ENCODE results near the gene GCAT.
"Not testable (repeated sequence)": the region's sequence is repeated elsewhere in the genome, so short reads cannot be mapped to it uniquely, and the experiment has no call there.

Gene GCAT

DNA sequence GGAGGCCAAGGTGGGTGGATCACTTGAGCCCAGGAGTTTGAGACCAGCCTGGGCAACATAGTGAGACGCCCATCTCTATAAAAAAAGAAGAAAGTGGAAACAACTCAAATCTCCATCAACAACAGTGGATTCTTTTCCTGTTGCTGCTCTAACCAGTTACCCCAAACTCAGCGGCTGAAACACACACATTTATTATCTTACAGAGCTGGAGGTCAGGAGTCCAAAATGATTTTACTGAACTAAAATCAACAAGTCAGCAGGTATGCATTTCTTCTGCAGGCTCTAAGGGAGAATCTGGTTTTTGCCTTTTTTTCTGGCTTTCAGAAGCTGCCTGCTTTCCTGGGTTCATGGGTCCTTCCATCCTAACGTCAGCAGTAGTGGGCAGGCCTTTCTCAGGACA is 11.7 kb upstream of the GCAT start:
- Histone ChIP-seq H3K36me3 (ENCODE audit: insufficient read depth, low read length) (no peaks in the 10 kb centered on the region), H2AFZ (ENCODE audit: low read depth, low read length) (no peak overlapping the region), H3K4me3 (ENCODE audit: low read length) (no peak overlapping the region), H3K9me3 (ENCODE audit: low read length) (no peaks in the 10 kb centered on the region), H3K27me3 (ENCODE audit: insufficient read depth, low read length) (peaks cover 2% of the 10 kb centered on the region), H3K4me1 (ENCODE audit: insufficient read depth, low read length) (no peaks in the 10 kb centered on the region)

- not testable (repeated sequence) for H3K4me1 ChIP-seq (ENCODE audit: insufficient read depth, low read length); H3K36me3 ChIP-seq (ENCODE audit: insufficient read depth, low read length); H3K27me3 ChIP-seq (ENCODE audit: insufficient read depth, low read length); H3K9me3 ChIP-seq (ENCODE audit: low read length); H3K4me3 ChIP-seq (ENCODE audit: low read length); H2AFZ ChIP-seq (ENCODE audit: low read depth, low read length)
Measured at GRCh38 chr22:37797259-37797658, 10.5 kb upstream of the GCAT start.

GRCh38 chr22:37797874-37798500 is 9.7 kb upstream of the GCAT start:
- Histone ChIP-seq H3K4me3 (ENCODE audit: low read length) (no peak overlapping the region), H3K27me3 (ENCODE audit: insufficient read depth, low read length) (peaks cover 2% of the 10 kb centered on the region), H3K4me1 (ENCODE audit: insufficient read depth, low read length) (peaks cover 5% of the 10 kb centered on the region), H3K9me3 (ENCODE audit: low read length) (no peaks in the 10 kb centered on the region), H2AFZ (ENCODE audit: low read depth, low read length) (no peak overlapping the region), H3K36me3 (ENCODE audit: insufficient read depth, low read length) (no peaks in the 10 kb centered on the region)

- H3K9me3 ChIP-seq (ENCODE audit: low read length); H2AFZ ChIP-seq (ENCODE audit: low read depth, low read length); H3K36me3 ChIP-seq (ENCODE audit: insufficient read depth, low read length); H3K27me3 ChIP-seq (ENCODE audit: insufficient read depth, low read length); H3K4me3 ChIP-seq (ENCODE audit: low read length): not testable (repeated sequence)
- H3K4me1 ChIP-seq (ENCODE audit: insufficient read depth, low read length): peaks cover 13% of the 10 kb centered on the region
Measured at GRCh38 chr22:37799979-37800378, 7.8 kb upstream of the GCAT start.

- no peaks in the 10 kb centered on the region for H3K36me3 ChIP-seq (ENCODE audit: insufficient read depth, low read length)
- H3K4me3 ChIP-seq (ENCODE audit: low read length): peak overlapping the region; percentile 98
- peak overlapping the region; percentile 97 for H2AFZ ChIP-seq (ENCODE audit: low read depth, low read length)
- H3K27me3 ChIP-seq (ENCODE audit: insufficient read depth, low read length): peaks cover 2% of the 10 kb centered on the region
- no peaks in the 10 kb centered on the region for H3K9me3 ChIP-seq (ENCODE audit: low read length)
- peaks cover 19% of the 10 kb centered on the region for H3K4me1 ChIP-seq (ENCODE audit: insufficient read depth, low read length)
Measured at GRCh38 chr22:37801946-37802309, 5.8 kb upstream of the GCAT start.

- H3K27me3 ChIP-seq (ENCODE audit: insufficient read depth, low read length): peaks cover 2% of the 10 kb centered on the region
- peak overlapping the region; percentile 97 for H2AFZ ChIP-seq (ENCODE audit: low read depth, low read length)
- no peaks in the 10 kb centered on the region for H3K36me3 ChIP-seq (ENCODE audit: insufficient read depth, low read length)
- H3K4me1 ChIP-seq (ENCODE audit: insufficient read depth, low read length): peaks cover 22% of the 10 kb centered on the region
- H3K4me3 ChIP-seq (ENCODE audit: low read length): peak overlapping the region; percentile 98
- no peaks in the 10 kb centered on the region for H3K9me3 ChIP-seq (ENCODE audit: low read length)
Measured at GRCh38 chr22:37802310-37803194, 5.2 kb upstream of the GCAT start.

DNA sequence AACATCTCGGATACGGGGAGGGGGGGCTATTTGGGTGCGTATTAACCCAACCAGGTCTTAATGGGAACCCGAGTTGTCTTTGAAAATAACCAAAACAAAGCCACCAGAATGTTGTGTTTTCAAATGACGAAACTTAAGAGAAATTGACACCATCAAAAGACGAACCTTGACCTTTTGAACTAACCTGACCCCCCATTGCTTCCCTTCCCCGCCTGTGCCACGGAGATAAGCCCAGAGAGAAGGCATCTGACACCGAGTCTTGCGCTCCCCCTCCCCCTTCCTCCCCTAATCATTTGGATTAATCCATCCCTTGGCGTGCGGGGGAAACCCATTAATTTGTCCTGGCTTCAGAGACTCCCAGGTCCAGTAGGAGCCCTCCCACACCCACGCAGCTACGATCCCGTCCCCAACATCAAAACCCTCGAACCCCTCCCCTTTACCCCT is 4.5 kb upstream of the GCAT start:
- H3K36me3 ChIP-seq (ENCODE audit: insufficient read depth, low read length): no peaks in the 10 kb centered on the region

GRCh38 chr22:37803639-37804351 is 3.9 kb upstream of the GCAT start:
- no peaks in the 10 kb centered on the region for H3K9me3 ChIP-seq (ENCODE audit: low read length)
- H2AFZ ChIP-seq (ENCODE audit: low read depth, low read length): peak overlapping the region; percentile 20
- peaks cover 29% of the 10 kb centered on the region for H3K4me1 ChIP-seq (ENCODE audit: insufficient read depth, low read length)
- H3K4me3 ChIP-seq (ENCODE audit: low read length): peak overlapping the region; percentile 98
- no peaks in the 10 kb centered on the region for H3K36me3 ChIP-seq (ENCODE audit: insufficient read depth, low read length)
- no peaks in the 10 kb centered on the region for H3K27me3 ChIP-seq (ENCODE audit: insufficient read depth, low read length)

More for the DNA sequence above, 4.5 kb upstream of the GCAT start:
- Histone ChIP-seq H3K4me3 (ENCODE audit: low read length) (peak overlapping the region; percentile 98), H3K27me3 (ENCODE audit: insufficient read depth, low read length) (no peaks in the 10 kb centered on the region), H3K4me1 (ENCODE audit: insufficient read depth, low read length) (peaks cover 25% of the 10 kb centered on the region), H2AFZ (ENCODE audit: low read depth, low read length) (peak overlapping the region; percentile 20), H3K9me3 (ENCODE audit: low read length) (no peaks in the 10 kb centered on the region)

DNA sequence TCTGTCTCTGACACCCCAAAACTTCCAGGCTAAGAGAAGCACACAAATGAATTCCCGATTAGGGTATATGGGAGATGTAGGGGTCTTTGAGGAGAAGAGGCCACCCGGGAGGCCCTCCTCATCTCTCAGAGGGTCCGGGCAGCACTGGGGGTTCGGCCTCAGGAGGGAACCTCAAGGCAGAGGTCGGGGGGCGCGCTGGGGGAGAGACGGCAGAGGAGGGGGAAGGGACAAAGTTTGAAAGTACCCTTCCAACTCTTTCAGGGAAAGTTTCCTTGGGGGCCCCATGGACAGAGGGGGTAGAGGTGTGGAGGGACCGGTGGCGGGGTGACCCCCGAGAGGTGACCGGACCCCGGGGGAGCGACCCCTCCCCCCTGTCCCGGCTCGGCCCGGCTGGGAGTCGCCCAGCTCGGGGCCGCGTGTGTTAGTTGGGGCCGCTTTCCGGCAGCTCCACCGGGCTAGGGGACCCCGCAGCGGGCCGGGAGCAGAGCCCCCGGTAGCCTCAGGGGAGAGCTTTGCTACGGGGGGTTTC is 3.3 kb upstream of the GCAT start:
- Histone ChIP-seq H3K4me1 (ENCODE audit: insufficient read depth, low read length) (peaks cover 35% of the 10 kb centered on the region), H3K27me3 (ENCODE audit: insufficient read depth, low read length) (no peaks in the 10 kb centered on the region), H3K36me3 (ENCODE audit: insufficient read depth, low read length) (no peaks in the 10 kb centered on the region), H3K9me3 (ENCODE audit: low read length) (no peaks in the 10 kb centered on the region), H3K4me3 (ENCODE audit: low read length) (peak overlapping the region; percentile 98), H2AFZ (ENCODE audit: low read depth, low read length) (peak overlapping the region; percentile 13)

- no peaks in the 10 kb centered on the region for H3K36me3 ChIP-seq (ENCODE audit: insufficient read depth, low read length)
- no peak overlapping the region for H2AFZ ChIP-seq (ENCODE audit: low read depth, low read length)
- H3K27me3 ChIP-seq (ENCODE audit: insufficient read depth, low read length): no peaks in the 10 kb centered on the region
- no peaks in the 10 kb centered on the region for H3K9me3 ChIP-seq (ENCODE audit: low read length)
- H3K4me1 ChIP-seq (ENCODE audit: insufficient read depth, low read length): peaks cover 35% of the 10 kb centered on the region
- H3K4me3 ChIP-seq (ENCODE audit: low read length): peak overlapping the region; percentile 98
Measured at GRCh38 chr22:37804881-37805809, 2.6 kb upstream of the GCAT start.

DNA sequence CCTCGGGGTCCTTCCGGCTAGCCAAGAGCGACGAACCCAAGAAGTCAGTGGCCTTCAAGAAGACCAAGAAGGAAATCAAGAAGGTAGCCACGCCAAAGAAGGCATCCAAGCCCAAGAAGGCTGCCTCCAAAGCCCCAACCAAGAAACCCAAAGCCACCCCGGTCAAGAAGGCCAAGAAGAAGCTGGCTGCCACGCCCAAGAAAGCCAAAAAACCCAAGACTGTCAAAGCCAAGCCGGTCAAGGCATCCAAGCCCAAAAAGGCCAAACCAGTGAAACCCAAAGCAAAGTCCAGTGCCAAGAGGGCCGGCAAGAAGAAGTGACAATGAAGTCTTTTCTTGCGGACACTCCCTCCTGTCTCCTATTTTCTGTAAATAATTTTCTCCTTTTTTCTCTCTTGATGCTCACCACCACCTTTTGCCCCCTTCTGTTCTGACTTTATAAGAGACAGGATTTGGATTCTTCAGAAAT is 1.9 kb upstream of the GCAT start:
- Histone ChIP-seq H3K36me3 (ENCODE audit: insufficient read depth, low read length) (no peaks in the 10 kb centered on the region), H2AFZ (ENCODE audit: low read depth, low read length) (no peak overlapping the region), H3K27me3 (ENCODE audit: insufficient read depth, low read length) (no peaks in the 10 kb centered on the region), H3K4me1 (ENCODE audit: insufficient read depth, low read length) (peaks cover 35% of the 10 kb centered on the region), H3K9me3 (ENCODE audit: low read length) (no peaks in the 10 kb centered on the region), H3K4me3 (ENCODE audit: low read length) (peak overlapping the region; percentile 98)

Measured in neuron (in vitro differentiated cells).